Suprapubic skin (tissue), 4 donors: Measurements from ENCODE around the gene RPH3AL.

Experiments used
- CTCF ChIP-seq, 2 donors: fragments of 200-600 bp in 1 of 2; fragments of 450-650 bp in 1 of 2; sonication (generic) in 1 of 2; IDR thresholded peaks; one replicate each; pipeline ENCODE4 v1.5.1; 2016 to 2019; ENCODE audit warnings: antibody characterized with exemption in 2 of 2, mild to moderate bottlenecking in 1 of 2, moderate library complexity in 1 of 2
- EP300 ChIP-seq: sonication (generic); formaldehyde crosslinking; IDR thresholded peaks from one replicate; pipeline ENCODE4 v1.6.1; 2017; ENCODE audit warnings: antibody characterized with exemption
- POLR2A ChIP-seq, 2 donors: fragments of 450-650 bp; IDR thresholded peaks; one replicate each; pipeline ENCODE4 v1.6.1; 2017; ENCODE audit warnings: antibody characterized with exemption in 2 of 2, mild to moderate bottlenecking in 2 of 2, moderate library complexity in 2 of 2
- POLR2AphosphoS5 ChIP-seq, 3 donors: sonication (generic); formaldehyde crosslinking; IDR thresholded peaks; one replicate each; pipeline ENCODE4 v1.6.1; 2017; ENCODE audit warnings: antibody characterized with exemption in 3 of 3

- TF ChIP-seq POLR2AphosphoS5 (IDR thresholded peaks at IDR 0.05) (no peak), CTCF (IDR thresholded peaks at IDR 0.05) (no peak), EP300 (no peak), POLR2A (IDR thresholded peaks at IDR 0.05) (no peak)
These were observed 29.4 kb downstream of the RPH3AL start for GRCh38 chr17:323181-323580.
